ENCODE measurements around the gene MYOZ3. TPM values are rescaled to one million over a fixed set of nuclear protein-coding genes. Genes with fewer than 3 reads are reported as not detected.

Gene MYOZ3
- total RNA-seq, 1 donor from 2014 or later: 12.0 TPM

GRCh38 chr5:150627731-150628545, 33.1 kb upstream of the MYOZ3 start:
- no peak for TF ChIP-seq CTCF (IDR thresholded peaks at IDR 0.05; ENCODE audit: unreplicated experiment)
- Mint-ChIP-seq H3K27ac (ENCODE audit: unreplicated experiment) (no peak overlapping the region), H3K36me3 (ENCODE audit: low read depth, unreplicated experiment) (peaks cover 5% of the 10 kb centered on the region), H3K27me3 (ENCODE audit: unreplicated experiment) (peaks cover 17% of the 10 kb centered on the region), H3K9me3 (ENCODE audit: unreplicated experiment) (no peaks in the 10 kb centered on the region), H3K4me1 (ENCODE audit: unreplicated experiment) (peaks cover 30% of the 10 kb centered on the region), H3K4me3 (ENCODE audit: unreplicated experiment) (peak overlapping the region; percentile 51)
- no peak for DNase-seq (ENCODE audit: low spot score)

DNA sequence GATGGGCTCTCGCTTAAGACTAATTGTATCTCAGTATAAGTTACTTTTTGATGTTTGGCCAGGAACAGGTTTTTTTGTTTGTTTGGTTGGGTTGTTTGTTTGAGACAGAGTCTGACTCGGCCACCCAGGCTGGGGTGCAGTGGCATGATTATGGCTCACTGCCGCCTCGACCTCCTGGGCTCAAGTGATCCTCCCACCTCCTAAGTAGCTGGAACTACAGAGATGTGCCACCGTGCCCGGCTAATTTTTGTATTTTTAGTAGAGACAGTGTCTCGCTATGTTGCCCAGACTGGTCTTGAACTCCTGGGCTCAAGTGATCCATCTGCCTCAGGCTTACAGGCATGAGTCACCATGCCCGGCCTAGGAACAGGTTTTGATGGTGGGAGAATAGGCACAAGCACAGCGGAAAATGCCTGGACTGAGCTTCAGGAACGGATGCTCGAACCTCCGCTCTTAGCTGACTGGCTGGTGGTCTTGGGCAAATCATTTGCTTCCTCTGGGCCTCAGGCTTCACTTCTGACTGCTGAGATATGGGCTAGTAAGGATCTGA, 32.0 kb upstream of the MYOZ3 start:
- Mint-ChIP-seq H3K4me3 (ENCODE audit: unreplicated experiment) (peak overlapping the region; percentile 60), H3K27ac (ENCODE audit: unreplicated experiment) (no peak overlapping the region), H3K4me1 (ENCODE audit: unreplicated experiment) (peaks cover 19% of the 10 kb centered on the region), H3K9me3 (ENCODE audit: unreplicated experiment) (no peaks in the 10 kb centered on the region), H3K27me3 (ENCODE audit: unreplicated experiment) (peaks cover 14% of the 10 kb centered on the region), H3K36me3 (ENCODE audit: low read depth, unreplicated experiment) (peaks cover 4% of the 10 kb centered on the region)
- no peak for DNase-seq (ENCODE audit: low spot score)
- TF ChIP-seq CTCF (IDR thresholded peaks at IDR 0.05; ENCODE audit: unreplicated experiment): no peak

- TF ChIP-seq CTCF (IDR thresholded peaks at IDR 0.05; ENCODE audit: unreplicated experiment): no peak
Measured at GRCh38 chr5:150630016-150630415, 31.0 kb upstream of the MYOZ3 start.

GRCh38 chr5:150630461-150631325, 30.4 kb upstream of the MYOZ3 start:
- no peak for TF ChIP-seq CTCF (IDR thresholded peaks at IDR 0.05; ENCODE audit: unreplicated experiment)
- Mint-ChIP-seq H3K27ac (ENCODE audit: unreplicated experiment) (no peak overlapping the region), H3K27me3 (ENCODE audit: unreplicated experiment) (peaks cover 10% of the 10 kb centered on the region), H3K4me3 (ENCODE audit: unreplicated experiment) (no peak overlapping the region), H3K9me3 (ENCODE audit: unreplicated experiment) (no peaks in the 10 kb centered on the region), H3K36me3 (ENCODE audit: low read depth, unreplicated experiment) (peaks cover 1% of the 10 kb centered on the region), H3K4me1 (ENCODE audit: unreplicated experiment) (peaks cover 16% of the 10 kb centered on the region)
- no peak for DNase-seq (ENCODE audit: low spot score)

More at GRCh38 chr5:150630016-150630415, 31.0 kb upstream of the MYOZ3 start:
- H3K4me1 Mint-ChIP-seq (ENCODE audit: unreplicated experiment): peaks cover 16% of the 10 kb centered on the region
- H3K9me3 Mint-ChIP-seq (ENCODE audit: unreplicated experiment): no peaks in the 10 kb centered on the region
- peaks cover 10% of the 10 kb centered on the region for H3K27me3 Mint-ChIP-seq (ENCODE audit: unreplicated experiment)
- DNase-seq (ENCODE audit: low spot score): no peak
- no peak overlapping the region for H3K27ac Mint-ChIP-seq (ENCODE audit: unreplicated experiment)
- H3K4me3 Mint-ChIP-seq (ENCODE audit: unreplicated experiment): no peak overlapping the region
- H3K36me3 Mint-ChIP-seq (ENCODE audit: low read depth, unreplicated experiment): no peaks in the 10 kb centered on the region
